Activated CD4-positive, alpha-beta T cell treated with anti-CD3 and anti-CD28 coated beads for 48 hours (primary cell): Measurements from ENCODE around the gene FDXR.

Experiments
- DNase-seq: peaks from one replicate; pipeline ENCODE4 v3.0.0-alpha.2; 2020

FDXR gene

GRCh38 chr17:74832421-74832820 lies 40.4 kb downstream of the FDXR start:
- DNase-seq, result no peak

GRCh38 chr17:74831444-74832146 lies 41.2 kb downstream of the FDXR start:
- DNase-seq, result no peak

DNA sequence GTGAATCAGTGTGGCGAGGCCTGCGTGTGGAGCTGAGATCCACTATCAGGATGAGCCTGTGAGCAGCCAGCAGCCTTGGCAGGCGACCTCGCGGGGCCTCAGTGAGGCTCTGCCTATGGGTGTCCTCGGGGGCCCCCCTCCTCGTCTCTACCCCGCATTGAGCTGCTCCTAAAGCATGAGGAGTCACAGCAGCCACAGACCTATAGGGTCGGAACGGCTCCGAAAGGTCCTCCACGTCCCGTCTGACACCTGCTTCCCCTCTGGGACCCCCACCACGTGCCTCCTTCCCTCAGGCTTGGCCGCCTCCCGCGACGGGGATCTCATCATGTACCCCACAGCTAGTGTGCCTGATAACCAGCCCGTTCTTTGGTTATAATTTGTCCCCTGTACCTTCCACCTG lies 41.9 kb downstream of the FDXR start:
- no peak for DNase-seq

DNA sequence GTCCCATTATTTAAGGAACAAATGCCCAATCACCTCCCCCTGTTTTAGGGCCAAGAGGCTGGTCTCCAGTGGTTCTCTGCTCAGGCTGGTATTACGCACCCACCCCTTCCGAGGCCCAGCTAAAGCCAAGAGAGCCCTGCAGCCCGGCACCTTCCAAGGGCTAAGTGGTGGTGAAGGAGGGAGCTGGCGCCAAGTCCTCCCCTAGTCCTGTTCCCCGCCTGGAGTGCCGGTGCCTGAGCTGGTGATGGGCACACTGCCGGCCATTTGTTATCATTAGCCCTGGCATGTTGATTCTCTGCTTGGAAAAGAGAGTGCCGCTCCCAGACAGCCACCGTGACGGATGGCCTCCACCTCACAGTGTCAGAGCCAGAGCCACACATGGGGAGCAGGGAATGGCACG lies 45.0 kb downstream of the FDXR start:
- DNase-seq, result no peak

DNA sequence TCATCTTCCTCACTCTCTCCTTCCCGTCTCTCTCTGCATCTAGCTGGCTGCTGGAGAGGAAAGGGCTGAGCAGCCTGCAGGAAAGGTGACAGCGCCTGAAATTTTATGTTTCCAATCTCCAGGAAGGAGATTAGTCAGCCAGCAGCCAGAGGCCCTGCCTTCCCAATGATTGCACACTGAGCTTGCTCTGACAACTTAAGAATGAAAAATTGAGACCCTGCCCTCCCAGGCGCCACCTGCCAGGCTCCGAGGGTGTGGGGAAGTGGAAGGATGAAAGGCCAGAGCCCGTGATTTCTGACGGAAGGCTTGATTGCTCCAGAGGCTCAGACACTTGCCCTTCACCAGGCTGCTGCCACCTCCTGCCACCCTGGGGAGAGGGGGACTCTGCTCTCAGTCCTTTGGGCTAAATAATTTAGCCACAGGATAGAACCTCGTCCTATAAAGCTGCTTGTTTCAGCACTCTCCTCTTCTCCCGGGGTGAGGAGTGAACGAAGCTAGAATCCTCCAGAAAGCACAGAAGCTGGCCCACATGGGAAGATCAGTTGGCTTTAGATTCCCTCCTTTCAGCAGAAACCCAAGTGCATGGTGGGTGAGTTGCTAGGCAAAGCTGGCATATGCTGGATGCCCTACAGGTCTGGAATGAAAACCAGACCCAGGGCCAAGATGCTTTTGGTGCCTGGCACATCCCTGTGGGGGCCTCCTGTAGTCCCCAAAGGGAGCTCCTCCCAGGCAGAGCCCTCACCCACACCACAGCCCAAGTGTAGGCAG lies 46.7 kb downstream of the FDXR start:
- DNase-seq, result no peak

DNA sequence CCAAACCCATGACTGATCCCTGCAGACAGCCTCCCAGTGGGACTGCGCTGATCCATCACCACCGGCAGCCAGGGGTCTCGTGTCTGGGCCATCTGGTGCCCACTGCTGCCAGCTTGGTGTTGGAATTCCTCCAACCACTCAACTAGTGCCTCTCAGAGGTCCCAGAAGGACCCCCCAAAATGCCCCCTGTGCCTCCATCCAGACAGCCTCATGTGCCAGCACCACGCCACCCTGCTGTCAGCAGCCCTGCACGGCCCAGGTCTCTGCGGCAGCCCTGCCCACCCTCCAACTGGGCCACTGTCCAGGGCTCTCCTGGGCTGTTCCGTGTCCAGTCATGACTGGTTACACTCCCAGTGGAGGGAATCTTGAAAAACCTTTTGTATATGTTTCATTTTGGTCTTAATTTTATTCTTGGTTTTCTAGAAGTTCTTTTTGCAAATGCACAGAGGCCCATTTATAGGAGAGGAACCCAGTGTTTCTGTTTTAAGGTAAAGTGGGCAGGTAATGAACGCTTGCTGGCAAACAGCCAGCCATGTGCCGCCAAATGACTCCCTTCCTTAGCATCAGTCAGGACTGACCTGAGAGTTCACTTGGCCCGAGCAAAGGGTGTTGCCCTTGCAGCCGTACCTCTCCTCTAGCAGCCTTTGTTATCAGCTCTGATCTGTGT lies 47.7 kb downstream of the FDXR start:
- no peak for DNase-seq

DNA sequence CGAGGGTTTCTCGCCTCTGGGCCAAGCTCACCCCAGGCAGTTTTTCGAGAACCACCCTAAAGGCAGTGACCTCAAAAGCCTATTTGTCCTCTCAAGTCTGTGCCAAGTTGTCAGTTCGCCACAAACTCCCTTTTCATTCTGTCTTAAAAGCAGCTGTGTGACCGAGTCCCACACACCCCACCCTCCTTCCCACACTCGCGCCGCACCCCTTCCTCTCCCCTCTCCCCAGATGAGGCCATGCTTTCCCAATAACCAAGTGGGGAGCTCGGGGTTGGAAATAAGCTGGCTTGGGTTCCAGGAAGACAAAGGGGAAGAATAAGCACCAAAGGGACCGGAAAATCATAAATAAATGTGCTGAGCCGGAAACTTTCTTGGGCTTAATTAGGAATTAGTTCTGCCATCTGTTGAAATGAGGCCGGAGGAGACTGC lies 49.8 kb downstream of the FDXR start:
- no peak for DNase-seq

DNA sequence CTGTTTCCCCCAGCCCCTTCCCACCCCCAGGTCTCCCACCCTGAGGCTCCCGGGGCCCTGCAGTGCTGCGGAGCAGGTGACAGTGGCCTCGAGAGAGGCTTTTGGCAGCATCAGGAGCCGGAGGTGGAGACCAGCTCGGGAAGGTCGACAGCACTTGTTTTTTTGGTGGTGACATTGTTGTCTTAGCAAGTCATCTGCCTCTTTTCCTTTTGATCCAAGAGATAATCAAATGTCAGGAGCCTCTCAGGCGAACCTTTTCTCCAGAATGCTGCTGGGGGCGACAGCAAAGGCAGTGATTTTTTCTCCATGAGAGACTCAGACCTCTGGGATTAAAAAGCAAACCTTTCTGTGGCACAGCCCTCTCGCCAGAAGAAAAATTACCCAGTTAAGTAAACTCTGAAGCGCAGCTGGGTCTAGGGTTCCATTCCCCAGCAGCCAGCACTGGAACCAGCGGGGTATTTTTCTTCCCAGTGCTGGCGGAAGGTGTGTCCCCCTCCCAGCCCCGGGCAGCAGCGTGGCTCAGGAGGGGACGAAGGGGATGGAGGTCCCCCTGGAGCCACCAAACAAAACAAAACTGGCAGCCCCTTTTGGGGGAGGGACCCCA lies 50.4 kb downstream of the FDXR start:
- DNase-seq, result no peak

GRCh38 chr17:74821655-74822334 lies 51.0 kb downstream of the FDXR start:
- DNase-seq, result no peak

DNA sequence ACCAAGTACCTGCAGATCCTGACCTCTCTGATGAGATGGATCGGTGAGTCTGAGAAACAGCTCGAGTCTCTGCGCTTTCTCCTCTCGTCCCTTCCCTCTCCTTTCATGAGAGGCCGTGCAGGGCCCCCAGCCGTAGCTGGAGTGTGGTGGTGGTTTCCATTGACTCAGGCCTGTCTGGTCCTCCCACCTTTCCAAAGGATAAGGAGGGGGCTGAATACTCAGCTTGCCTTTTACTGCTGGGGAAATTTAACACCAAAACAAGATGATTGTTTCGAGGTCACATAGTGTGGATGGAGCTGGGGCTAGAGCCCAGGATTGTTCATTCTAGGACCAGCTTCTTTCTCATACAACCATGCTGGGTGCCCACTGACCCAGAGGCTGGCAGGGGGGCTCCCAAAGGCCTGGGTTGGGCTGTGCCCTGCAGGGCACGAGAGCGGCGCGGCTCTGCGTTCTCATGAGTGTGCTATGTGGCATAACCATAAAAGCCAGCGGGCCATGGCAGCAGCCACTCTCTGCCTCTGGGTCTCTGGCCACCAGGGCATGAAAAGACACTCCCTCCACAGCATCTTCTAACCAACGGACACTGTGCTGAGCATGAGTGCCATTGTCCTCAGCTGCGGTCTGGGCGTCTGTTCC lies 52.9 kb downstream of the FDXR start:
- no peak for DNase-seq

DNA sequence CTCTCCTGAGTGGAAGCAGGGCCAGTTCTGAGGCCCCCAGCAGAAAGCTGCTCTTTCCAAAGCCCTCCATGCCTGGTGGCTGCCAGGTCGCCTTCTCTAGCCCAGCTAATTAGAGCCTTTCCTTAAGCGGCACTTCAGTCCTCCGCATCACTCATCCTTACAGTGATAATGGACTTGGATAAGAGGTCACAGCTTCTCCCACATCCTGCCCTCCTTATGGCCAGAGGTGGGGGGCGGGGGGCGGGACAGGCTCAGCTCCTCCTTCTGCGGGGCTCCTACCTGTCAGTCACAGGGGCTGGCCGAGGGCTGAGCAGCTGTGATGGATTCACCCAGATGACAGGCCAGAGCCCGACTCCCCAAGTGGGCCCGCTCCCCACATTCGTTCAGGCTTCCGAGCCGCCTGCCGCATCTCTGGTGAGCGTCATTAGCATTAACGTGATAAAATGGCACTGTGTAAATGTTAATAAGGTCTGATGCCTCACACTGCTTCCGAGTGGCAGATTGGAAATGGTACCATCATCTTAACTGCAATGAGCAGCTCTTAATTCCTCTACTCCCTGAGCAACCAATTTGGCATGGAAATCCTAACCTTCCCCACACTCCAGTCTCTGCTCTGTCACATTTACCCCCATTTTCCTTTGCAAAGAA lies 54.4 kb downstream of the FDXR start:
- no peak for DNase-seq

DNA sequence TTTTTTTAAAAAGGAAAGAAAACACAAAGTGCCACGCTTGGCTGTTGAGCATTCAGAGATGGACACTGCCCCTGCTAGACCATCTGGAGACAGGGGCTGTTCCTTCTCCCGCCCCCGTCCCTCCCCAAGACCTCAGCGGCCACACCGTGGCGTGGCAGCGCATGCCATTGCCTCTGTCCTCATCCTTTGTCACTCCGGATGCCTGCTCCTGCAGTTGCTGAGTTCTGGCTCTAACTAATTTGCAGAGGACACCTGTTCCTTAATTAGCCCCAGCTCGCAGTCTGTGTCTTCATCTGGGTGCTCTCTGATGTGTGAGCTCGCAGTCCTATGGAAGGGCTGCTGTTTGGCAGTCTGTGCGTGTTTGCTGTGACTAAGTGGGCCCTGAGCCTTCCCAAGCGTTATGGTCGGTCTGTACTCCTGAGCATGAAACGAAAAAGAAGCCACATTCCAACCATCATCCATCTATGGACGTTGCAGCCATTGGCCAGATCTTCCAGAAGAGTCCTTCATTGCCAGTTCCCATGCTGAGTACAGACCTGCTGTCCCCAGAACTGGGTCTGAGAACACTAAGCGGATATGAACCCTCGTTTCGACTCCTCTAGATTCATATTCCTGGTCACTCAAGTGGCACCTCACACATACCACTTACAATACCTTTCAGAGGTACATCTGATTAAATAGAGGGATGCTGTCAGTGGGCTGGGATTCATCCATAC lies 55.7 kb downstream of the FDXR start:
- no peak for DNase-seq

- DNase-seq, result peak; percentile 14
Observed at GRCh38 chr17:74815550-74816370, 57.0 kb downstream of the FDXR start.

- DNase-seq, result no peak
Observed at GRCh38 chr17:74815067-74815466, 57.7 kb downstream of the FDXR start.

DNA sequence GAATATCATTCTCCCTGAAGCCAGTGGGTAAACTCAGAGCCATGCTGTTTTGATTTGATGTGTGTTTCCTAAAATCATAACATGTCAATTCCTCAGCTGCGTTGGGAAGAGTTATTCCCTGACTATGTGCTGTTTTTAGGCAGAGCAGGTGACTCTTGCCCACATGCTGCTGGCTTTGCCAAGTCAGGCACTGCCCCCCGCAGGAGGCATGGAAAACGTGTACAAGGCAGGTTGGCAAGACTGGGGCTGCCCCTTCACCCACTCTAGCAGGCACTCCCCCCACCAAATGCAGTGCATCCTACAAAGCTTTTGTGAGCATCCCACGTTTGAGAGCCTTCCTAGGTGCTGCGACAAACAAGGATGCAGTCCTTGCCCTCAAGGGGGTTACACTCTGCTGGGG lies 58.3 kb downstream of the FDXR start:
- peak; percentile 9 for DNase-seq
